RWPE2 (cell line): Measurements from ENCODE around the gene EPN3.

Experiments
- ATAC-seq: fragments of 200-7000 bp; cut with Tn5 transposase; 3 replicates; pipeline ENCODE4 v1.9.1; 2021; ENCODE audit warnings: low read depth
- DNase-seq: peaks from one replicate; pipeline ENCODE4 v3.0.0-alpha.2; 2020; ENCODE audit warnings: low spot score
- H3K27ac ChIP-seq: fragments of 450-650 bp; 2 replicates; pipeline ENCODE4 v1.5.1; 2017; ENCODE audit warnings: mild to moderate bottlenecking; ENCODE audit not compliant: poor library complexity, severe bottlenecking
- H3K27me3 ChIP-seq: fragments of 250-450 bp; sonication (Bioruptor Pico); 2 replicates; pipeline ENCODE4 v1.5.1; 2021; ENCODE audit warnings: mild to moderate bottlenecking, moderate library complexity; ENCODE audit not compliant: insufficient read depth, poor library complexity, severe bottlenecking
- H3K36me3 ChIP-seq: fragments of 250-450 bp; sonication (Bioruptor Pico); 2 replicates; pipeline ENCODE4 v1.5.1; 2020; ENCODE audit warnings: low read depth, mild to moderate bottlenecking, moderate library complexity
- H3K4me1 ChIP-seq: fragments of 250-450 bp; sonication (Bioruptor Pico); 2 replicates; pipeline ENCODE4 v1.5.1; 2021; ENCODE audit warnings: mild to moderate bottlenecking, moderate library complexity; ENCODE audit not compliant: insufficient read depth, poor library complexity, severe bottlenecking
- H3K4me3 ChIP-seq: fragments of 250-450 bp; sonication (Bioruptor Pico); 2 replicates; pipeline ENCODE4 v1.5.1; 2021; ENCODE audit warnings: mild to moderate bottlenecking, moderate library complexity; ENCODE audit not compliant: severe bottlenecking
- H3K9me3 ChIP-seq: fragments of 250-450 bp; sonication (Bioruptor Pico); 2 replicates; pipeline ENCODE4 v1.5.1; 2021; ENCODE audit warnings: mild to moderate bottlenecking, moderate library complexity; ENCODE audit not compliant: severe bottlenecking
- TF ChIP-seq, protein P1 (sequence below): fragments of 450-650 bp; IDR thresholded peaks from one replicate; pipeline ENCODE4 v1.5.1; 2017; ENCODE audit warnings: mild to moderate bottlenecking, moderate library complexity; ENCODE audit not compliant: poor library complexity, severe bottlenecking

Gene EPN3

DNA sequence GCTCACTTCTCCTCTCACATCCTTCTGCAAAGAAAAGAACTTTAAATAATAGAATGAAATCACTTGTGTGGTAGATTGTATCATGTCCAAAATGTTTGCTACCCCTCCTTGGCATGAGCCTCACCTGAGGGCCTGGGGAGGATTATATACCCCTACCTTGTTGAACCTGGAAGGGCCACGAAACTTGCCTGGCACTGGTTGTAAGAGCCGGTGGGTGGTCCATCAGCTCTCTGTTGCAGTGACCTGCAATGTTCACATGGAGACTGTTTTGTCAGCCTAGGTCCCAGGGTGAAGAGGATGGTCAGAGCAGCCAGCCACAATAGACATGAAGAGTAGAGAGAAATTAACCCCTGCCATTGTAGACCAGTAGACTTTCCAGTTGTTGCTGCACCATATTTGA, 43.7 kb upstream of the EPN3 start:
- Histone ChIP-seq H3K27me3 (no peaks in the 10 kb centered on the region), H3K4me3 (no peak overlapping the region), H3K9me3 (no peaks in the 10 kb centered on the region), H3K4me1 (peaks cover 14% of the 10 kb centered on the region), H3K36me3 (peaks cover 6% of the 10 kb centered on the region), H3K27ac (no peak overlapping the region)
- DNase-seq (no peak), ATAC-seq (no peak)
- TF ChIP-seq, protein P1, sequence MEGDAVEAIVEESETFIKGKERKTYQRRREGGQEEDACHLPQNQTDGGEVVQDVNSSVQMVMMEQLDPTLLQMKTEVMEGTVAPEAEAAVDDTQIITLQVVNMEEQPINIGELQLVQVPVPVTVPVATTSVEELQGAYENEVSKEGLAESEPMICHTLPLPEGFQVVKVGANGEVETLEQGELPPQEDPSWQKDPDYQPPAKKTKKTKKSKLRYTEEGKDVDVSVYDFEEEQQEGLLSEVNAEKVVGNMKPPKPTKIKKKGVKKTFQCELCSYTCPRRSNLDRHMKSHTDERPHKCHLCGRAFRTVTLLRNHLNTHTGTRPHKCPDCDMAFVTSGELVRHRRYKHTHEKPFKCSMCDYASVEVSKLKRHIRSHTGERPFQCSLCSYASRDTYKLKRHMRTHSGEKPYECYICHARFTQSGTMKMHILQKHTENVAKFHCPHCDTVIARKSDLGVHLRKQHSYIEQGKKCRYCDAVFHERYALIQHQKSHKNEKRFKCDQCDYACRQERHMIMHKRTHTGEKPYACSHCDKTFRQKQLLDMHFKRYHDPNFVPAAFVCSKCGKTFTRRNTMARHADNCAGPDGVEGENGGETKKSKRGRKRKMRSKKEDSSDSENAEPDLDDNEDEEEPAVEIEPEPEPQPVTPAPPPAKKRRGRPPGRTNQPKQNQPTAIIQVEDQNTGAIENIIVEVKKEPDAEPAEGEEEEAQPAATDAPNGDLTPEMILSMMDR: no peak

DNA sequence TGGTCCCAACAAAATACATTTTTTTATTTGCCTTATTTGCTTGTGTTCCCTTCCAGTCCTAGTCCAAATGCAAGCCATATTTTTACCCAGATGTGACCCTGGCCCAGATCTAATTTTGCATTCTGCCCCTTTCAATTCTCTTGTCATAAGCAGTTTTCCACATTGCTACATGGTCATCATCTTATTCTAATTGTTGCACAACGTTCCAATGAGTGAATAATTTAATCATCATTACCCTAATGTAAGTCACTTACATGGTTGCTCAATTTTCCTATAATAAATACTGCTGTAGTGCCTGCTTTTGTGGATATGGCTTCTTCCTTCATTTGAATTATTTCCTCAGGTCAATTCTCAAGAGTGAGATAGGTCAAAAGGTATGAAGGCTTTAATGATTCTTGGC, 41.0 kb upstream of the EPN3 start:
- Histone ChIP-seq H3K4me1 (peaks cover 14% of the 10 kb centered on the region), H3K9me3 (no peaks in the 10 kb centered on the region)
- ATAC-seq: no peak

DNA sequence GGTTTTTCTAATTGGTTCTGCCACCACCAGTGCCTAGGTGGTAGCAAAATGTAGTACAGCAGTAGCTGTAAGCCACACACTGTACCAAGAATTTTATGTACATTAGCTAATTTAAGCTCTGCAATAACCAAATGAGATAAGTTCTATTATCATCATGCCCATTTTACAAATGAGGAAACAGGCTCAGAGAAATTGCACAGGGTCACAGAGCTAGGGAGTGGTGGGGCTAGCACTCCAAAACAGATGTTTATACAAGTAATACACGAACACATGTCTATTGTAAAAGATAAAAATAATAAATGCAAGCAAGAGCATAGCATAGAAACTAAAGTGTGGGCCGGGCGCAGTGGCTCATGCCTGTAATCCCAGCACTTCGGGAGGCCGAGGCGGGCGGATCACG, 40.3 kb upstream of the EPN3 start:
- Histone ChIP-seq H3K4me3 (no peak overlapping the region), H3K36me3 (no peaks in the 10 kb centered on the region), H3K27me3 (no peaks in the 10 kb centered on the region), H3K9me3 (no peaks in the 10 kb centered on the region), H3K27ac (no peak overlapping the region), H3K4me1 (peaks cover 12% of the 10 kb centered on the region)
- TF ChIP-seq, protein P1: no peak
- DNase-seq (no peak), ATAC-seq (no peak)

More for the DNA sequence above, 41.0 kb upstream of the EPN3 start:
- Histone ChIP-seq H3K4me3 (no peak overlapping the region), H3K27me3 (no peaks in the 10 kb centered on the region), H3K27ac (no peak overlapping the region), H3K36me3 (no peaks in the 10 kb centered on the region)
- TF ChIP-seq, protein P1: no peak
- DNase-seq: no peak

DNA sequence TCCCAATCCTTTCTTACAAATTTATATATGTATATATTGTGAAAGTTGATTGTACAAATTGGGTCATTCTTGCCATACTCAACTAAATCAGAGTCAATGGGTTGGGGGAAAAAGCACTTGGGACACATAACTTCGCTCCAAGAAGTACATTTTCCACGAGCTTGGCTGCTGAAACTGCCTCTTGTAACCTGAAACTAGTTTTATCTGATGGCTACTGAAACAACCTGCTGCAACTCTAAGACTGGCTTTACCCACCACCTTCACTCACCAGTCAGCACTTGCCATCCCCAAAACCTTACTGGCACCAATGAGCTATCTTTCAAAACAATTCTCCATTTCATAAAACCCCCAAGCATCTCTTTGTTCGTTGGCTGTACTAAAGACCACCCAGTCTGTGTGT, 38.8 kb upstream of the EPN3 start:
- Histone ChIP-seq H3K27ac (no peak overlapping the region), H3K4me3 (no peak overlapping the region), H3K36me3 (no peaks in the 10 kb centered on the region), H3K4me1 (no peaks in the 10 kb centered on the region), H3K27me3 (no peaks in the 10 kb centered on the region), H3K9me3 (no peaks in the 10 kb centered on the region)
- DNase-seq: no peak
- no peak for ATAC-seq
- TF ChIP-seq, protein P1: no peak

DNA sequence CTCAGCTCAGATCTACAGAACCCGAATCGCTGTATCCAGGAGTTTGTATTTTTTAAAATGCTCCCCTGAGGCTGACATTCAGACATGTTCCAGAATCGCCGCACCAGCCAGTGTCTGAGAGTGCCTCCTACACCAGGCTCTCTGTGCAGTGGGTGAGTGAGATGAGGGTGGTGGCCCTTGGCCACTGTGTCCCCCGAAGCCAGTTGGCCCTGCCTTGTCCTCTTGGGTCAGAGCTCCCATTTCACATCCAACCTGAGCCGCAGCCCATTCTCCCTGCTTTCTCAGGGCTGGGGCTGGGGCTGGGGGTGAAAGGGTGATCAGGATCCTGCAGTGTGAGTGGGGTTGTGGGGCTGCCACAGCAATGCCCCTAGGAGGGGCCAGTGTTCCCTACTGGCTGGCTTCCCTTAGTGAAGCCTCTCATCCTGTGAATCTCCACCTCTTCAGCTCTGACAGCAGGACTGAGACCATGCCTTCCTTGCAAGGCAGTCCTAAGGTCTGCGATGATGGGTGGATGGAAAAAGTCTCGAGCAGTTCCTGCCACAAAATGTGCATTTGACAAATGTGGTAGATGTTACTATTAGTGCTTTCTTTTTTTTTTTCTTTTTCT, 37.2 kb upstream of the EPN3 start:
- Histone ChIP-seq H3K27ac (no peak overlapping the region), H3K4me3 (no peak overlapping the region), H3K4me1 (no peaks in the 10 kb centered on the region), H3K27me3 (no peaks in the 10 kb centered on the region), H3K9me3 (no peaks in the 10 kb centered on the region), H3K36me3 (no peaks in the 10 kb centered on the region)
- DNase-seq (no peak), ATAC-seq (no peak)
- TF ChIP-seq, protein P1: no peak
